Spleen (tissue), 7 donors: Measurements from ENCODE around the gene BOLL.

Source experiments
- POLR2A ChIP-seq, 3 donors: fragments of 450-650 bp; IDR thresholded peaks; one replicate each; pipeline ENCODE4 v1.5.1; 2017; ENCODE audit warnings: antibody characterized with exemption in 3 of 3, mild to moderate bottlenecking in 1 of 3
- TF ChIP-seq, protein P1 (sequence below), 11 experiments: fragments of 200-600 bp in 7 of 11; fragments of 450-650 bp in 4 of 11; sonication (generic) in 4 of 11; IDR thresholded peaks in 8 of 11; conservative IDR thresholded peaks in 3 of 11; 1 replicate in 7 of 11; 2 replicates in 4 of 11; pipeline versions ENCODE4 v1.4.0 to v1.8.0; 2016 to 2021; ENCODE audit warnings: antibody characterized with exemption in 11 of 11, inconsistent platforms in 4 of 11, mild to moderate bottlenecking in 1 of 11
- donor health status: DM: no; HTN: no; CAD: no; lungs with moderate emphysema.
- donor health status: DM: no; HTN: no; CAD: no.
- donor health status: DM: no; HTN: no; CAD: no.

DNA sequence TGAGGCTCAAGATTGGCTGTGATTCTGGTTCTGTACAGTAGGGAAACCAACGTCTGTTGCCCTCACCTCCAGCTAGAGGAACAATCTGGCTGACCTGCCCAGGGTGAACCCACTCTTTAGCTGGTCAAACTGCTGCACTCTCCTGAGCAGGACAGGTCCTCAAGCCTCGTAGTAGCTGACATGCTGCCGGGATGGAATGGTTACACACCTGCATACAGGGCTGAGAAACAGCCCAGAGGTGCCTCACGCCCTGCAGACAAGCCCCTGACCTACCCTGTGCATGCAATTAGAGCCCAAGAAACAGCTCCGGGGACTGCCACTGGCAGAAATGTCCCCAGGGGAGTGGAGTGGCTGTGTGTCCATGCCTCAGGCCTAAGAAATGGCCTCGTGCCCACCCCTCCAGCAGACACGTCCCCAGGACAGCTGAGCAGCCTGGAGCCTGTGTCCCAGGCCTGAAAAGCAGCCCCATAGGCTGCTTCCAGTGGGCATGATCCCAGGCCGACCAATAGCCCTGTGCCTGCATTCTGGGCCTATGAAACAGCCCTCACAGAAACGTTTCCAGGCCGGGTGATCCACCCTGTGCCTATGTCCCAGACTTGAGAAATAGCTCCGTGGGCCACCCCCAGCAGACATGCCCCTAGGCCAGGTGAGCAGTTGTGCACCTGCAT lies 25.4 kb downstream of the BOLL start:
- TF ChIP-seq, protein P1, sequence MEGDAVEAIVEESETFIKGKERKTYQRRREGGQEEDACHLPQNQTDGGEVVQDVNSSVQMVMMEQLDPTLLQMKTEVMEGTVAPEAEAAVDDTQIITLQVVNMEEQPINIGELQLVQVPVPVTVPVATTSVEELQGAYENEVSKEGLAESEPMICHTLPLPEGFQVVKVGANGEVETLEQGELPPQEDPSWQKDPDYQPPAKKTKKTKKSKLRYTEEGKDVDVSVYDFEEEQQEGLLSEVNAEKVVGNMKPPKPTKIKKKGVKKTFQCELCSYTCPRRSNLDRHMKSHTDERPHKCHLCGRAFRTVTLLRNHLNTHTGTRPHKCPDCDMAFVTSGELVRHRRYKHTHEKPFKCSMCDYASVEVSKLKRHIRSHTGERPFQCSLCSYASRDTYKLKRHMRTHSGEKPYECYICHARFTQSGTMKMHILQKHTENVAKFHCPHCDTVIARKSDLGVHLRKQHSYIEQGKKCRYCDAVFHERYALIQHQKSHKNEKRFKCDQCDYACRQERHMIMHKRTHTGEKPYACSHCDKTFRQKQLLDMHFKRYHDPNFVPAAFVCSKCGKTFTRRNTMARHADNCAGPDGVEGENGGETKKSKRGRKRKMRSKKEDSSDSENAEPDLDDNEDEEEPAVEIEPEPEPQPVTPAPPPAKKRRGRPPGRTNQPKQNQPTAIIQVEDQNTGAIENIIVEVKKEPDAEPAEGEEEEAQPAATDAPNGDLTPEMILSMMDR (IDR thresholded peaks at IDR 0.05 in 8 of 11, conservative IDR thresholded peaks at IDR 0.05 in 3 of 11): no peak
- TF ChIP-seq POLR2A (IDR thresholded peaks at IDR 0.05): no peak
